Activated CD8-positive, alpha-beta T cell treated with anti-CD3 and anti-CD28 coated beads, Interleukin-2, amount 10 ng/mL, durations not matched to agents 7 days and 5 days (primary cell): ENCODE results near the gene ARCN1. TPM values are rescaled to one million over a fixed set of nuclear protein-coding genes. Genes with fewer than 3 reads are reported as not detected.
"Not testable (repeated sequence)": the region's sequence is repeated elsewhere in the genome, so short reads cannot be mapped to it uniquely, and the experiment has no call there.

Source experiments
- ATAC-seq: fragments of 150-1000 bp; cut with Tn5 transposase; one replicate; pipeline ENCODE4 v1.10.0; 2021; ENCODE audit warnings: moderate library complexity
- CTCF ChIA-PET: fragments of 350-600 bp; sonication (Branson Sonifier 250); formaldehyde crosslinking; loops from one replicate; lab custom pipeline; 2021; ENCODE audit warnings: antibody characterized with exemption; lab: Charles Lee
- POLR2A ChIA-PET: fragments of 350-600 bp; sonication (Branson Sonifier 250); formaldehyde crosslinking; loops from one replicate; lab custom pipeline; 2021; ENCODE audit warnings: antibody characterized with exemption; lab: Charles Lee
- DNase-seq: peaks from one replicate; pipeline ENCODE4 v3.0.0-alpha.2; 2020
- H3K27ac Mint-ChIP-seq: one replicate; pipeline ENCODE4 v1.8.0; 2021; ENCODE audit warnings: mild to moderate bottlenecking, mixed read lengths
- H3K27me3 Mint-ChIP-seq: one replicate; pipeline ENCODE4 v1.8.0; 2021; ENCODE audit warnings: low read depth, mixed read lengths
- H3K36me3 Mint-ChIP-seq: one replicate; pipeline ENCODE4 v1.8.0; 2021; ENCODE audit warnings: low read depth, mixed read lengths
- H3K4me1 Mint-ChIP-seq: one replicate; pipeline ENCODE4 v1.8.0; 2021; ENCODE audit warnings: low read depth, mixed read lengths
- H3K4me3 Mint-ChIP-seq: one replicate; pipeline ENCODE4 v1.8.0; 2021; ENCODE audit warnings: mild to moderate bottlenecking, mixed read lengths
- H3K9me3 Mint-ChIP-seq: one replicate; pipeline ENCODE4 v1.8.0; 2022; ENCODE audit warnings: mixed read lengths; ENCODE audit not compliant: insufficient read depth
- total RNA-seq, 2 experiments: library from RNA; stranded (reverse); gene quantifications; one replicate each; pipeline ENCODE4 v1.2.3, GENCODE V29; 2021

The ARCN1 gene
- total RNA-seq, 2 experiments from 2014 or later, result 106 to 109 TPM

DNA sequence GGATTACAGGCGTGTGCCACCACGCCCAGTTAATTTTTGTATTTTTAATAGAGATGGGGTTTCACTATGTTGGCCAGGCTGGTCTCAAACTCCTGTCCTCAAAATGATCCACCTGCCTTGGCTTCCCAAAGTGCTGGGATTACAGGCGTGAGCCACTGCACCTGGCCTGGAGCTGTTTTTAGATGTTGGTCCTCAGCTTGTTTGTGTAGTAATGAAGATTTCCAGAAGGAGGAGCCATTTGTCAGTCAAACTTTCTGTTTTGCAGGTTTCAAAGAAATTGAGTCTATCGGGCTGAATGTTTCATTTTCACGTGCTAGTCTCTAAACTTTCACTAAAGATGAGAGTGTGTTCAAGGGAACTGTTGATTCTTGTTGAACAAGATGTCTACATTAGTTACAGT lies 22.8 kb downstream of the ARCN1 start:
- H3K36me3 Mint-ChIP-seq, result peaks cover 58% of the 10 kb centered on the region
- H3K4me1 Mint-ChIP-seq, result peaks cover 23% of the 10 kb centered on the region
- not testable (repeated sequence) for H3K4me3 Mint-ChIP-seq, H3K27ac Mint-ChIP-seq, H3K27me3 Mint-ChIP-seq, H3K9me3 Mint-ChIP-seq
- POLR2A ChIA-PET, result interaction anchor here (1.4 kb wide), 1 partner anchor 22 kb away, joined by 3 read pairs; no protein-coding TSS in a partner anchor
- CTCF ChIA-PET, result interaction anchor here (0.6 to 8.0 kb wide), 24 partner anchors 10 to 726 kb away, joined by 3 to 168 read pairs (median 5); partner anchors contain the start of genes ARCN1 and PHLDB1
- DNase-seq (peak; percentile 53), ATAC-seq (peak; percentile 62)

DNA sequence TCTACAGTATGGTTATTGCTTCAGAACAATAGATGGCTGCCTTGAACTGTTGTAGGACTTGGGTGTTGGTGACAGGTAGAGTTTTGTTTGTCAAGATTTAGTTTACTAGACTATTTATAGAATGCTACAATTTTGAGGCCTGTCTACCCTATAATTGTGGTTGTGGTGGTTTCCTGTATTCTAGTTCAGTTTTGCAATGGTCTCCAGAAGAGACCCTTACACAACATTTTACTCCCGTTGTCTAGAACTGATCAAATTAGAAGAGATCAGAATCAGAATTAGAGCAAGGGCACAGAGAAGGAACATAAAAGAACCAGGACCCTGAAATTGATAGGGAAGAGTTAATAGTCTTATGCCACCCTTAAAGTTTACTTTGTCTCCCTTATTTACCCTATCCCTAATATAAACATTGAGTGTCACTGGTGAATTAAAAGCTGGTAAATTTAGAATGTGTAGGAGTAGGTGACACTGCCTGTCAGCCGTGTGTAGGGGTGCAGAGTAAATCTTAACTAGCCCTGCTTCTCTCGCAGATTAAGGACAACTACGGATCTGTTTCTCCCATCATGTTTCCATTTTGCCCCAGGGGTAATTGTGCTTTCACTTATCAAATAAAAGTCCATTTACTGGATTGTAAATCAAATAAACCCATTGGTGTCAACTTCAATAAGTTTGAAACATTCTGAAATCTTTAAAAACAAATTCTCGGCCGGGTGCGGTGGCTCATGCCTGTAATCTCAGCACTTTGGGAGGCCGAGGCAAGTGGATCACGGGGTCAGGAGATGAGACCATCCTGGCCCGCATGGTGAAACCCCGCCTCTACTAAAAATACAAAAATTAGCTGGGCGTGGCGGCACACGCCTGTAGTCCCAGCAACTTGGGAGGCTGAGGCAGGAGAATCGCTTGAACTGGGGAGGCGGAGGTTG lies 24.3 kb downstream of the ARCN1 start:
- peaks cover 57% of the 10 kb centered on the region for H3K36me3 Mint-ChIP-seq
- CTCF ChIA-PET, result interaction anchor here (4.1 to 8.0 kb wide), 2 partner anchors 12 to 61 kb away, joined by 40 to 168 read pairs; partner anchors contain the start of gene PHLDB1

DNA sequence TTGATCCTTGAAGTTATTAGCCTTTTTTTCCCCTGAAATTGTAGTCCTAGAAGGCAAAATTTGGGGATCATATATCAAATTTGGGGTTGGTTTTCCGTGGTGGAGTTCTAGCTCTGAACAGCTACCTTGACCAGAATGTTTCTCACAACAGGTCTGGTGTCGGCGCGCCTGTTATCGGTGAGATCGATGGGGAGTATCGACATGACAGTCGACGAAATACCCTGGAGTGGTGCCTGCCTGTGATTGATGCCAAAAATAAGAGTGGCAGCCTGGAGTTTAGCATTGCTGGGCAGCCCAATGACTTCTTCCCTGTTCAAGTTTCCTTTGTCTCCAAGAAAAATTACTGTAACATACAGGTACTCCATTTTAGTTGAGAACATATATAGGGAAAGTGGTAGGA lies 25.3 kb downstream of the ARCN1 start:
- Mint-ChIP-seq H3K27ac (no peak overlapping the region), H3K4me1 (peaks cover 23% of the 10 kb centered on the region), H3K9me3 (no peaks in the 10 kb centered on the region), H3K36me3 (peaks cover 66% of the 10 kb centered on the region), H3K4me3 (no peak overlapping the region), H3K27me3 (no peaks in the 10 kb centered on the region)
- ATAC-seq (no peak), DNase-seq (no peak)
- ChIA-PET POLR2A (no interaction called here), CTCF (interaction anchor here (8.0 kb wide), 1 partner anchor 11 kb away, joined by 168 read pairs; the partner anchor contains the start of gene PHLDB1)

More for the DNA sequence above, 24.3 kb downstream of the ARCN1 start:
- H3K9me3 Mint-ChIP-seq, result no peaks in the 10 kb centered on the region
- DNase-seq (no peak), ATAC-seq (no peak)
- no peaks in the 10 kb centered on the region for H3K27me3 Mint-ChIP-seq
- POLR2A ChIA-PET, result no interaction called here
- peaks cover 23% of the 10 kb centered on the region for H3K4me1 Mint-ChIP-seq
- peak overlapping the region; percentile 32 for H3K27ac Mint-ChIP-seq
- no peak overlapping the region for H3K4me3 Mint-ChIP-seq

DNA sequence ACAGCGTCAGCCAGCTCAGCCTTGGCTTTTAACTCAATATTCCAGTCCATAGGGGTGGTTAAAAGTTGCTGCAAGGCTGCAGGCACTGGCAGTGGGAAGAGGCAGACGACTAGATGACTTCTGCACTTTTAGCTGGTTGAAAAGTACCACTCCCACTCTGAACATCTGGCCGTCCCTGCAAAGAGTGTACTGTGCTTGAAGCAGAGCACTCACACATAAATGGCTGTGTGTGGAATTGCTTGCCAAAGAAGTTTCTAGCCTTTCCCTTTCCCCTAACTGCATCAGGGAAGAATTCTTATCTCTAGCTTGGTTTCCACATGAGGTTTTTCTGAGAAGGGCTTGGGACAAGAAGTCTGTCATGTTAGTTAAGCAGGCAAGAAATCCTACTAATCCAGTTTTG lies 30.1 kb downstream of the ARCN1 start:
- Mint-ChIP-seq H3K4me1 (peaks cover 2% of the 10 kb centered on the region), H3K36me3 (peaks cover 39% of the 10 kb centered on the region), H3K4me3 (no peak overlapping the region), H3K27me3 (peaks cover 5% of the 10 kb centered on the region), H3K27ac (no peak overlapping the region), H3K9me3 (no peaks in the 10 kb centered on the region)
- ATAC-seq (no peak), DNase-seq (no peak)
- POLR2A ChIA-PET, result interaction anchor here (0.6 kb wide), 1 partner anchor 27 kb away, joined by 3 read pairs; no protein-coding TSS in a partner anchor
- CTCF ChIA-PET, result interaction anchor here (1.3 to 6.0 kb wide), 2 partner anchors 10 to 88 kb away, joined by 3 to 24 read pairs; no protein-coding TSS in a partner anchor

DNA sequence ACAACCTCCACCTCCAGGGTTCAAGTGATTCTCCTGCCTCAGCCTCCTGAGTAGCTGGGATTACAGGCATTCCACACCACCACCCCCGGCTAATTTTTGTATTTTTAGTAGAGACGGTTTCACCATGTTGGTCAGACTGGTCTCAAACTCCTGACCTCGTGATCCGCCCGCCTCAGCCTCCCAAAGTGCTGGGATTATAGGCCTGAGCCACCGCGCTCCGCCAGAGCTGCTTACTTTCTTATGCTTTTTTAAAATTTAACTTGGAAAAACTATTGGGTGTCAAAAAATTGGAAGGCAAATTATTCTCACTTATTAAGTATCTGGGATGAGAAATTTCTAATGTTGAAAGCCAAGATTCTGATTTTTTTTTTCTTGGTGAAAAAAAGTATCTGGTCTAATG lies 31.5 kb downstream of the ARCN1 start:
- POLR2A ChIA-PET, H3K27ac Mint-ChIP-seq, H3K4me1 Mint-ChIP-seq, H3K27me3 Mint-ChIP-seq, ATAC-seq, H3K4me3 Mint-ChIP-seq, DNase-seq, H3K9me3 Mint-ChIP-seq: not testable (repeated sequence)
- H3K36me3 Mint-ChIP-seq, result peaks cover 32% of the 10 kb centered on the region
- CTCF ChIA-PET, result interaction anchor here (1.2 to 12.2 kb wide), 3 partner anchors 9 to 86 kb away, joined by 4 to 168 read pairs (median 24); no protein-coding TSS in a partner anchor

DNA sequence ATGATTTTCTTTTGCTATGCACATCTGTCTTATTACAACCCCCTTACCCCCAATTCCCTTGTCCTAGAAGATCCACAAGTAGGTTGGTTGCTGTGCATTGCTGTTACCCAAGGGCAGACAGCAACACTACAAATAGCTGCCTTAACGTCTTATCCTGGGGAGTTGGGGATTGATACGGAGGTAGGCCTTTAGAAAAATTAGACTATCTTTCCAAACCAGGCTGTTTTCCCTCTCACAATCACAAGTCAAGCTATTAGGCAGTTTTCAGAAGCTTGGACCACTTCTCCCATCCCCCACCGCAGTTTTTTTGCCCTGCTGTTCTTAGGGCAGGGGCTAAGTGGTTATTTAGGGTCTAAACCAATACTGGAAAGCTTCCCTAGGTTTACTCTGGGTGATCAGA lies 32.4 kb downstream of the ARCN1 start:
- ChIA-PET POLR2A (interaction anchor here (0.6 kb wide), 1 partner anchor 18 kb away, joined by 3 read pairs; no protein-coding TSS in a partner anchor), CTCF (interaction anchor here (1.2 to 12.2 kb wide), 3 partner anchors 8 to 85 kb away, joined by 4 to 168 read pairs (median 24); no protein-coding TSS in a partner anchor)
- no peak for ATAC-seq
- DNase-seq, result no peak
- H3K36me3 Mint-ChIP-seq, result peaks cover 27% of the 10 kb centered on the region
- peaks cover 16% of the 10 kb centered on the region for H3K27me3 Mint-ChIP-seq
- peaks cover 13% of the 10 kb centered on the region for H3K4me1 Mint-ChIP-seq
- H3K27ac Mint-ChIP-seq, result no peak overlapping the region
- no peaks in the 10 kb centered on the region for H3K9me3 Mint-ChIP-seq
- no peak overlapping the region for H3K4me3 Mint-ChIP-seq

DNA sequence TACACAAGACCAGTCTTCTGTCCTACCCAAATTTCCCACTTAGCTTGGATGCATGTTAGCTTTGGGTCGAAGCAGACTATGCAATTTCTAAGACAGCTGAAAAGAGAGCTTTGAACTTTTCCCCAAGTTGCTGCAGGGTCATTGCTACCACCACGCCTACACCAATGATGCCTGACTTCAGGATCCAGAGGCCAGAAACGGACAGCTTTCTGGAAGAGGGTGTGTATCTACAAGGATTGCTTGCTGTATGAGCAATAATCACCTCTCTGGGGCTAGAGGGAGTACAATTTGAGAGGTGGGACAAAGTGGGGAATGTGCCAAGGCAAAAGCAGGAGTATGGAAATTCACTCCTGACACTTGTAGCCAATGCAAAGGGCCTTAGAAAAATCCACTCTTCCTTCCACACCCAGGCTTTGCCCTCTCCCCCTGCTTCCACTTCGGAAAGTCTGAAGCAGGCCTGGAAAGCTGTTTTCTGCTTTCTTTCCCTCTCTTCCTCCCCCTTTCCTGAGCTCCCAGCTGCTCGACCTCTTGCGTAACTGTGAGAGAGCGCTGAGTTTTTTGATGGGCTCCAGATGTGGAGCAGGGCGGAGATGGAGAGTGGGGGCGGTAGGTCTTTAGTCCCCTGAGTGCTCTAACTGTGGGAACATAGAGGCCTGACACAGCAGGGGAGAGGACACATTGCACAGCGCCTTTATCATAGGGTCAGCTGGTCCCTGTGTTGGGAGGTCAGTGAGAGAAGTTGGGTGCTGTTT lies 33.1 kb downstream of the ARCN1 start:
- H3K4me3 Mint-ChIP-seq, result no peak overlapping the region
- H3K27me3 Mint-ChIP-seq, result peaks cover 21% of the 10 kb centered on the region
- CTCF ChIA-PET, result interaction anchor here (1.2 to 12.2 kb wide), 4 partner anchors 7 to 85 kb away, joined by 4 to 168 read pairs (median 15); no protein-coding TSS in a partner anchor
- H3K27ac Mint-ChIP-seq, result no peak overlapping the region
- peaks cover 18% of the 10 kb centered on the region for H3K4me1 Mint-ChIP-seq
- ATAC-seq (no peak), DNase-seq (no peak)
- peaks cover 20% of the 10 kb centered on the region for H3K36me3 Mint-ChIP-seq
- H3K9me3 Mint-ChIP-seq, result no peaks in the 10 kb centered on the region
- POLR2A ChIA-PET, result interaction anchor here (0.6 to 1.0 kb wide), 2 partner anchors 19 to 392 kb away, joined by 3 read pairs; partner anchors contain the start of gene CENATAC

DNA sequence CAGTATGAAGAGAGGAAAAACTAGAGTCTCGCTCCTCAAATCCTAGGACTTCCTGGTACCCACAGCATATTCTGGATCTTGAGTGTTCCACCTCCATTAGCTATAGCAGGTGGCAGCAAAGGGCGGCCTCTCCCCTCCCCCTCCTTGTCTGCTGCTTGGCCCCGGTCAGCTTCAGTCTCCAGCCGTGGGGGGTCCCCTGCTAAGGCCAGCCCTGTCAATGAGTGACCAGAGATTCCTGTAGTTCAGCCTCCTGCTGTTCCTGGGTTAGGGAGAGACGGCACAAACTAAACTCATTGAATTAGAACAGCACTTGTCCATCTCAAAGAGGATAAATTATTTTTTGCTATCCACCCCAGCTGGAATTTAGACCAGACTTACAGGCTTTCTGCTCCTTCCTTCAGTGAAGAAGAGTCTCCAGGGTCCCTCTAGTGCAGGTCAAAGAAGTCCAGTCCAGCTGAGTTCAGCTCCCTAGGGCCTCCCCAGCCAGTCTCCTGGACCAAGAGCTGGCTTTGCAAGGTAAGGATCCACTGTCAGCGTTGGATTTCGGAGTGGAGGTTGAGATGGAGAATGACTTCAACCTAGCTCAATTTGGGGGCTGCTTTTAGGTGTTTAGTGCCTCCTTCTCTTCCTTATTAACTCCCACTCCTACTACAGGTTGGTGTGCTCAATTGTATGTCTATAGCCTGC lies 34.1 kb downstream of the ARCN1 start:
- ChIA-PET POLR2A (interaction anchor here (0.9 to 1.0 kb wide), 2 partner anchors 14 to 391 kb away, joined by 3 read pairs; partner anchors contain the start of gene CENATAC), CTCF (interaction anchor here (1.7 to 12.2 kb wide), 2 partner anchors 11 to 84 kb away, joined by 6 to 168 read pairs; no protein-coding TSS in a partner anchor)
- Mint-ChIP-seq H3K36me3 (peaks cover 15% of the 10 kb centered on the region), H3K9me3 (no peaks in the 10 kb centered on the region), H3K4me3 (no peak overlapping the region), H3K27me3 (peaks cover 23% of the 10 kb centered on the region), H3K27ac (no peak overlapping the region), H3K4me1 (peaks cover 25% of the 10 kb centered on the region)
- no peak for ATAC-seq
- no peak for DNase-seq

DNA sequence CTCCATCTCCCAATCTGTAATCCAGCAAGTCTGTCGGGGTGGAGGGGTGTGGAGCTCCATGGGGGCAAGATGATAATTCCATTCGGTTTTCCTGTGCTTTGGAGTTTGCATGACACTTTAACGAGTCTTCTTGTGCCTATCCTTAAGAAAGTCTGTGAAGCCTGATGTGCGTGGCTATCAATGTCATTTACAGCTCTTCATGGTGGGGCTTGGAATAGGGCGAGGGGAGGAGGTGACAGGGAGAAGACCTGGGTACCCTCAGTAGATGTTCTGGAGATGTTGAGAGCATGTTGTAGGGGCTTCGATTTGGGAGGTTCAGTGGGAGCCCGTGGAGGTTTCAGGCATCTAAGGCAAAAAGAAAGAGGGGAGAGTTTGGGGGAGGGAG lies 34.6 kb downstream of the ARCN1 start:
- H3K27me3 Mint-ChIP-seq, result peaks cover 23% of the 10 kb centered on the region

DNA sequence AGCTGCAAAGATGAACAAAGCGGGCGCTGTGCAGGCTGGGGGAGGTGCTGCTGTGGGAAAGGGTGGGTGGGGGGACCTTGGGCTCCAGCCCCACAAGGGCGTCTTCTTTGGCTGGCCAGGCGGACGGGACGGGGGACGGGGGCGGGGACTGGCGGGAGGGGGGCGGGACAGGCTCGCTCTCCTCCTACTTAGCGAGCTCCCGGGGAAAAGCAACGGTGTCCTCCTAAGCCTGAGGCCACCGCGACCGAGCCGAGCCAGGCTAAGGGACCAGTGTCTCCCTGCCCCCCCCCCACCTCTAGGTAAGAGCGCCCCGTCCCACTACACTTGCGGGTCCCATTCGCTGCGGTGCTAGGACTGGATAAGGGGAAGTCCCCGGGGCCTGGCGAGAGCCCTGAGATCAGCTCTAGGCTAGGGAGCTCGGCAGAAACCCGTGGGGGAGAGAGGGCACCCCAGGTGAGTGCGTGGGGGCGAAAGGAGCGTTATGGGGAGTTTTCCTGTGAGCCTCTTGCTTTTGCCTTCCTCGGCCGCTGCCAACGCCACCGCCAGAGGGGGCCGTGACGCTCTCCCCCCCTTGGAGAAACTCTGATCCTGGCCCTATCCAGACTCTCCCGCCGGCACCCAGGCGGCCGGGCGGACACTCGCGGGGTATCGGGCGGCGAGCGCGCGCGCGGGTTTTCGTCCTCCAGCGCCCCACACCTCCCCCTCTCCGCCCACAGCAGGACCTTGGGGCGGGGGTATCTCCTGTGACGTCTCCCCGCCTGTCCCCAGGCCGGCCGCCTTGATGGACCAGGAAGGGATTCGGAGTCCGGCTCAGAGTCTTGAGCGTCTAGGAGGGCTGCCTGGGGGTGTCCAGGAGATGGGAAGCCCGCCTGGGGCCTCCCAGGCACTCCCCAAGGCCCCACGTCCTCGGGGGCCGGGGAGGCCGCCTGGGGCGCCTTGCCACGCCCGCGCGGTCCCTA lies 35.5 kb downstream of the ARCN1 start, which contains the start of gene PHLDB1:
Gene PHLDB1 (plus strand): TSS at position 215 of the 959 bp plus-strand sequence. CDS start 6,222 bp downstream, outside the sequence.
- peak within 1 kb of the TSS; percentile 67 for H3K4me3 Mint-ChIP-seq

More for the DNA sequence above, 34.6 kb downstream of the ARCN1 start:
- ATAC-seq (no peak), DNase-seq (no peak)
- CTCF ChIA-PET, result interaction anchor here (1.7 to 12.2 kb wide), 3 partner anchors 12 to 83 kb away, joined by 6 to 168 read pairs (median 10); no protein-coding TSS in a partner anchor
- Mint-ChIP-seq H3K36me3 (peaks cover 10% of the 10 kb centered on the region), H3K27ac (no peak overlapping the region), H3K4me1 (peaks cover 26% of the 10 kb centered on the region), H3K4me3 (peak overlapping the region; percentile 16), H3K9me3 (no peaks in the 10 kb centered on the region)
- POLR2A ChIA-PET, result no interaction called here

More for the DNA sequence above, 35.5 kb downstream of the ARCN1 start, which contains the start of gene PHLDB1:
- H3K36me3 Mint-ChIP-seq, result peaks cover 4% of the 10 kb centered on the region
- peak; percentile 16 for ATAC-seq
- H3K27me3 Mint-ChIP-seq, result peaks cover 23% of the 10 kb centered on the region
- POLR2A ChIA-PET, result interaction anchor here (0.9 kb wide), 1 partner anchor 35 kb away, joined by 3 read pairs; no protein-coding TSS in a partner anchor
- CTCF ChIA-PET, result interaction anchor here (0.9 to 12.2 kb wide), 5 partner anchors 12 to 77 kb away, joined by 3 to 168 read pairs (median 4); no protein-coding TSS in a partner anchor
- H3K9me3 Mint-ChIP-seq, result no peaks in the 10 kb centered on the region
- peak; percentile 52 for DNase-seq
- peaks cover 26% of the 10 kb centered on the region for H3K4me1 Mint-ChIP-seq
- H3K27ac Mint-ChIP-seq, result no peak within 1 kb of the TSS
